Loucy (cell line): Measurements from ENCODE around the gene PRELP.

ENCODE experiments used
- H2AFZ ChIP-seq: fragments of 200-600 bp; sonication (generic); 2 replicates; pipeline ENCODE4 v1.6.0; 2016; ENCODE audit warnings: antibody characterized with exemption, mild to moderate bottlenecking, low read length, moderate library complexity
- H3F3A ChIP-seq: fragments of 200-600 bp; 2 replicates; pipeline ENCODE4 v1.6.0; 2016; ENCODE audit warnings: antibody characterized with exemption, low read depth, mild to moderate bottlenecking
- H3K27me3 ChIP-seq: fragments of 200-600 bp; sonication (generic); 2 replicates; pipeline ENCODE4 v1.6.1; 2014; ENCODE audit warnings: low read length, mild to moderate bottlenecking; ENCODE audit not compliant: insufficient read depth, poor library complexity, severe bottlenecking
- H3K36me3 ChIP-seq: fragments of 200-600 bp; sonication (generic); 2 replicates; pipeline ENCODE4 v1.6.1; 2016; ENCODE audit warnings: low read length; ENCODE audit not compliant: insufficient read depth
- H3K4me1 ChIP-seq: fragments of 200-600 bp; sonication (generic); 2 replicates; pipeline ENCODE4 v1.5.1; 2014; ENCODE audit warnings: low read length, mild to moderate bottlenecking; ENCODE audit not compliant: insufficient read depth, poor library complexity, severe bottlenecking
- H3K4me2 ChIP-seq: fragments of 200-600 bp; sonication (generic); 2 replicates; pipeline ENCODE4 v1.6.0; 2014; ENCODE audit warnings: antibody characterized with exemption, low read length, low read depth, mild to moderate bottlenecking; ENCODE audit not compliant: poor library complexity, severe bottlenecking
- H3K4me3 ChIP-seq: fragments of 200-600 bp; sonication (generic); 2 replicates; pipeline ENCODE4 v1.5.1; 2014; ENCODE audit warnings: low read length, mild to moderate bottlenecking, mixed read lengths; ENCODE audit not compliant: poor library complexity, severe bottlenecking
- H3K79me2 ChIP-seq: fragments of 200-600 bp; sonication (generic); 2 replicates; pipeline ENCODE4 v1.6.1; 2014; ENCODE audit warnings: low read length; ENCODE audit not compliant: insufficient read depth
- H3K9ac ChIP-seq: fragments of 200-600 bp; sonication (generic); 2 replicates; pipeline ENCODE4 v1.6.0; 2014; ENCODE audit warnings: mild to moderate bottlenecking, low read depth, low read length, moderate library complexity; ENCODE audit not compliant: poor library complexity, severe bottlenecking
- H3K9me2 ChIP-seq: fragments of 200-600 bp; sonication (generic); replicated peaks from 2 replicates; pipeline ENCODE4 v1.6.1; 2016; ENCODE audit warnings: low read depth, low read length, mixed read lengths
- H3K9me3 ChIP-seq: fragments of 200-600 bp; sonication (generic); 2 replicates; pipeline ENCODE4 v1.6.1; 2014; ENCODE audit warnings: mild to moderate bottlenecking, antibody characterized with exemption, low read length, low read depth; ENCODE audit not compliant: insufficient read depth
- H4K20me1 ChIP-seq: fragments of 200-600 bp; sonication (generic); 2 replicates; pipeline ENCODE4 v1.6.0; 2014; ENCODE audit warnings: antibody characterized with exemption, low read length, mild to moderate bottlenecking; ENCODE audit not compliant: insufficient read depth, poor library complexity, severe bottlenecking
- CTCF ChIP-seq: fragments of 200-600 bp; sonication (generic); conservative IDR thresholded peaks from 2 replicates; pipeline ENCODE4 v1.5.1; 2014; ENCODE audit warnings: mild to moderate bottlenecking, antibody characterized with exemption, low read length
- EZH2phosphoT487 ChIP-seq: fragments of 200-600 bp; IDR thresholded peaks from 2 replicates; pipeline ENCODE4 v1.6.1; 2018; ENCODE audit warnings: antibody characterized with exemption, mild to moderate bottlenecking, moderate library complexity, borderline replicate concordance

Gene PRELP

DNA sequence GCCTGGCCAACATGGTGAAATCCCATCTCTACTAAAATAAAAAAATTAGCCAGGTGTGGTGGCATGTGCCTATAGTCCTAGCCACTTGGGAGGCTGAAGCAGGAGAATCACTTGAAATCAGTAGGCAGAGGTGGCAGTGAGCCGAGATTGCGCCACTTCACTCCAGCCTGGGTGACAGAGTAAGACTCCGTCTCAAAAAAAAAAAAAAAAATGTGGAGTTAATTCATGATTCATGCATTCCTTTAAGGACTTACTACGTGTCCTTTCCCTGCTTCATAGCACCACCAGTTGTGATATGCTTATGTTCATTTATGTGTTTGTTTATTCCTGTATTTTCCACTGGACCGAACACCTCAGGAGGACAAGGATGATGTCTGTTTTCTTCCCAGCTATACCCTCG lies 12.7 kb upstream of the PRELP start:
- H3K36me3 ChIP-seq = no peaks in the 10 kb centered on the region
- H3K9me2 ChIP-seq = no peaks in the 10 kb centered on the region; the same call in 1 of the 2 replicates
- H3K4me3 ChIP-seq = no peak overlapping the region
- no peak overlapping the region for H3K4me2 ChIP-seq
- H2AFZ ChIP-seq = no peak overlapping the region
- no peaks in the 10 kb centered on the region for H4K20me1 ChIP-seq
- no peaks in the 10 kb centered on the region for H3K27me3 ChIP-seq
- no peaks in the 10 kb centered on the region for H3F3A ChIP-seq
- TF ChIP-seq EZH2phosphoT487 (no peak), CTCF (no peak)
- no peaks in the 10 kb centered on the region for H3K9me3 ChIP-seq
- no peaks in the 10 kb centered on the region for H3K79me2 ChIP-seq
- no peaks in the 10 kb centered on the region for H3K4me1 ChIP-seq
- H3K9ac ChIP-seq = no peak overlapping the region

- Histone ChIP-seq H3K79me2 (no peaks in the 10 kb centered on the region), H4K20me1 (no peaks in the 10 kb centered on the region), H3K9ac (no peak overlapping the region), H3K27me3 (no peaks in the 10 kb centered on the region), H3K4me3 (no peak overlapping the region), H3K9me3 (no peaks in the 10 kb centered on the region), H2AFZ (no peak overlapping the region), H3K36me3 (no peaks in the 10 kb centered on the region), H3K9me2 (no peaks in the 10 kb centered on the region), H3K4me1 (no peaks in the 10 kb centered on the region), H3K4me2 (no peak overlapping the region), H3F3A (no peaks in the 10 kb centered on the region)
- peak; percentile 17; the same call in 1 of the 2 replicates for TF ChIP-seq CTCF
- TF ChIP-seq EZH2phosphoT487 = no peak
These were observed 12.0 kb upstream of the PRELP start for GRCh38 chr1:203463469-203464062.

- Histone ChIP-seq H3K9me2 (no peaks in the 10 kb centered on the region), H2AFZ (no peak overlapping the region), H3K27me3 (no peaks in the 10 kb centered on the region), H3K9me3 (no peaks in the 10 kb centered on the region), H4K20me1 (no peaks in the 10 kb centered on the region), H3K4me1 (no peaks in the 10 kb centered on the region), H3K9ac (no peak overlapping the region), H3F3A (no peaks in the 10 kb centered on the region), H3K79me2 (no peaks in the 10 kb centered on the region), H3K4me2 (no peak overlapping the region), H3K36me3 (no peaks in the 10 kb centered on the region), H3K4me3 (no peak overlapping the region)
- TF ChIP-seq EZH2phosphoT487 = no peak
- no peak for TF ChIP-seq CTCF
These were observed 11.4 kb upstream of the PRELP start for GRCh38 chr1:203464226-203464625.
